Mesendoderm (in vitro differentiated cells): ENCODE data around the gene DCHS1.
A peak's percentile ranks its signal among the peaks of the same experiment; 100 is the strongest.

Experiments
- DNase-seq: peaks from one replicate; pipeline ENCODE4 v3.0.0; 2013
- H2AK5ac ChIP-seq: 2 replicates; pipeline ENCODE4 v1.6.1; 2013; ENCODE audit warnings: low read length, inconsistent platforms
- H2BK120ac ChIP-seq: 2 replicates; pipeline ENCODE4 v1.6.1; 2013; ENCODE audit warnings: low read depth, mild to moderate bottlenecking, low read length, moderate library complexity, mixed read lengths
- H2BK15ac ChIP-seq: replicated peaks from 2 replicates; pipeline ENCODE4 v1.6.1; 2013; ENCODE audit warnings: low read depth, mild to moderate bottlenecking, moderate library complexity
- H2BK5ac ChIP-seq: 2 replicates; pipeline ENCODE4 v1.6.1; 2013; ENCODE audit warnings: low read length, inconsistent platforms
- H3K18ac ChIP-seq: 2 replicates; pipeline ENCODE4 v1.6.1; 2013; ENCODE audit warnings: mild to moderate bottlenecking, low read length, mixed read lengths
- H3K23ac ChIP-seq: one replicate; pipeline ENCODE4 v1.6.1; 2013; ENCODE audit warnings: low read length
- H3K27ac ChIP-seq: 2 replicates; pipeline ENCODE4 v1.5.1; 2013; ENCODE audit warnings: low read depth, mild to moderate bottlenecking, inconsistent platforms, low read length, moderate library complexity
- H3K27me3 ChIP-seq: 2 replicates; pipeline ENCODE4 v1.6.1; 2013; ENCODE audit warnings: low read length, control low read depth, mild to moderate bottlenecking, inconsistent platforms; ENCODE audit not compliant: insufficient read depth, poor library complexity
- H3K36me3 ChIP-seq: 2 replicates; pipeline ENCODE4 v1.6.1; 2013; ENCODE audit warnings: low read length, inconsistent platforms; ENCODE audit not compliant: control insufficient read depth, insufficient read depth
- H3K4ac ChIP-seq: one replicate; pipeline ENCODE4 v1.6.1; 2013; ENCODE audit warnings: low read depth, mild to moderate bottlenecking, low read length, moderate library complexity
- H3K4me1 ChIP-seq: 2 replicates; pipeline ENCODE4 v1.6.1; 2013; ENCODE audit warnings: low read depth, low read length, inconsistent platforms; ENCODE audit not compliant: control insufficient read depth
- H3K4me2 ChIP-seq: 2 replicates; pipeline ENCODE4 v1.6.1; 2013; ENCODE audit warnings: low read length
- H3K4me3 ChIP-seq: 2 replicates; pipeline ENCODE4 v1.5.1; 2013; ENCODE audit warnings: mild to moderate bottlenecking, low read length
- H3K56ac ChIP-seq: one replicate; pipeline ENCODE4 v1.6.1; 2013; ENCODE audit warnings: low read length
- H3K79me1 ChIP-seq: 2 replicates; pipeline ENCODE4 v1.6.1; 2013; ENCODE audit warnings: low read length, inconsistent platforms
- H3K79me2 ChIP-seq: 2 replicates; pipeline ENCODE4 v1.6.1; 2013; ENCODE audit warnings: mild to moderate bottlenecking, low read length; ENCODE audit not compliant: control insufficient read depth, insufficient read depth
- H3K9ac ChIP-seq: 2 replicates; pipeline ENCODE4 v1.6.1; 2013; ENCODE audit warnings: low read length, inconsistent platforms
- H4K5ac ChIP-seq: one replicate; pipeline ENCODE4 v1.6.1; 2013; ENCODE audit warnings: low read length
- H4K8ac ChIP-seq: one replicate; pipeline ENCODE4 v1.6.1; 2013; ENCODE audit warnings: low read depth, mild to moderate bottlenecking, control low read depth, low read length, moderate library complexity
- WGBS: extraction: QIAGEN DNeasy Blood & Tissue Kit; methylation state at CpG from one replicate; pipeline ENCODE4 v1.1.7; 2013; ENCODE audit warnings: low lambda C conversion rate, missing lambda C conversion rate; ENCODE audit not compliant: insufficient coverage; ENCODE audit errors: extremely low coverage; 5-methylcytosine and 5-hydroxymethylcytosine counted together

Gene DCHS1

GRCh38 chr11:6578134-6578533, 77.5 kb downstream of the DCHS1 start:
- Histone ChIP-seq H3K18ac (no peak overlapping the region), H2BK5ac (no peak overlapping the region), H2BK120ac (no peak overlapping the region), H3K4me1 (no peaks in the 10 kb centered on the region), H3K79me1 (no peaks in the 10 kb centered on the region), H4K8ac (no peak overlapping the region), H2AK5ac (no peak overlapping the region), H3K23ac (no peak overlapping the region), H3K27me3 (no peaks in the 10 kb centered on the region), H3K4me3 (no peak overlapping the region), H4K5ac (no peak overlapping the region), H3K36me3 (no peaks in the 10 kb centered on the region), H3K4ac (no peak overlapping the region), H3K9ac (no peak overlapping the region), H3K79me2 (no peaks in the 10 kb centered on the region), H2BK15ac (no peak overlapping the region), H3K56ac (no peak overlapping the region), H3K27ac (no peak overlapping the region), H3K4me2 (no peak overlapping the region)
- no CpG with 5 or more reads among the region's 1 CpG for WGBS
- DNase-seq, result no peak

GRCh38 chr11:6576471-6577373, 78.9 kb downstream of the DCHS1 start:
- H4K5ac ChIP-seq, result no peak overlapping the region
- no peak overlapping the region for H3K27ac ChIP-seq
- no peaks in the 10 kb centered on the region for H3K79me1 ChIP-seq
- H3K23ac ChIP-seq, result no peak overlapping the region
- no peak overlapping the region for H2BK15ac ChIP-seq
- H2BK120ac ChIP-seq, result no peak overlapping the region
- no peak overlapping the region for H3K4me2 ChIP-seq
- no peaks in the 10 kb centered on the region for H3K79me2 ChIP-seq
- no CpG with 5 or more reads among the region's 6 CpGs for WGBS
- H3K36me3 ChIP-seq, result no peaks in the 10 kb centered on the region
- no peak overlapping the region for H3K4me3 ChIP-seq
- no peak overlapping the region for H3K56ac ChIP-seq
- no peak overlapping the region for H3K4ac ChIP-seq
- no peak overlapping the region for H3K18ac ChIP-seq
- no peak overlapping the region for H4K8ac ChIP-seq
- no peak for DNase-seq
- no peak overlapping the region for H2BK5ac ChIP-seq
- H2AK5ac ChIP-seq, result no peak overlapping the region
- no peaks in the 10 kb centered on the region for H3K27me3 ChIP-seq
- H3K9ac ChIP-seq, result no peak overlapping the region
- H3K4me1 ChIP-seq, result no peaks in the 10 kb centered on the region

- Histone ChIP-seq H3K79me1 (no peaks in the 10 kb centered on the region), H3K79me2 (no peaks in the 10 kb centered on the region), H4K5ac (no peak overlapping the region), H2BK15ac (no peak overlapping the region), H2AK5ac (no peak overlapping the region), H3K9ac (no peak overlapping the region), H2BK5ac (no peak overlapping the region), H3K23ac (no peak overlapping the region), H3K36me3 (no peaks in the 10 kb centered on the region), H4K8ac (no peak overlapping the region), H2BK120ac (no peak overlapping the region), H3K18ac (no peak overlapping the region), H3K4me1 (no peaks in the 10 kb centered on the region), H3K56ac (no peak overlapping the region), H3K4ac (no peak overlapping the region), H3K27me3 (no peaks in the 10 kb centered on the region), H3K27ac (no peak overlapping the region), H3K4me3 (no peak overlapping the region), H3K4me2 (no peak overlapping the region)
- DNase-seq, result no peak
- WGBS, result no CpG with 5 or more reads among the region's 6 CpGs
These were observed 80.5 kb downstream of the DCHS1 start for GRCh38 chr11:6574816-6575715.

GRCh38 chr11:6572215-6572614, 83.4 kb downstream of the DCHS1 start:
- Histone ChIP-seq H3K79me1 (no peaks in the 10 kb centered on the region), H3K79me2 (no peaks in the 10 kb centered on the region), H3K27ac (no peak overlapping the region), H3K36me3 (no peaks in the 10 kb centered on the region), H3K4ac (no peak overlapping the region), H2BK120ac (no peak overlapping the region), H4K5ac (no peak overlapping the region), H2AK5ac (no peak overlapping the region), H3K4me3 (no peak overlapping the region), H3K9ac (no peak overlapping the region), H3K23ac (no peak overlapping the region), H3K18ac (no peak overlapping the region), H3K27me3 (no peaks in the 10 kb centered on the region), H3K4me2 (no peak overlapping the region), H2BK15ac (no peak overlapping the region), H2BK5ac (no peak overlapping the region), H4K8ac (no peak overlapping the region), H3K4me1 (peaks cover 3% of the 10 kb centered on the region), H3K56ac (no peak overlapping the region)
- DNase-seq, result no peak
- WGBS, result no CpG with 5 or more reads among the region's 2 CpGs

GRCh38 chr11:6571434-6572008, 84.1 kb downstream of the DCHS1 start:
- no peak overlapping the region for H2BK15ac ChIP-seq
- no peak overlapping the region for H3K4me2 ChIP-seq
- no peak overlapping the region for H2BK5ac ChIP-seq
- no peak overlapping the region for H3K4me3 ChIP-seq
- no peak overlapping the region for H3K4ac ChIP-seq
- peak; percentile 17 for DNase-seq
- H3K27me3 ChIP-seq, result no peaks in the 10 kb centered on the region
- H3K36me3 ChIP-seq, result no peaks in the 10 kb centered on the region
- no peak overlapping the region for H3K56ac ChIP-seq
- H4K5ac ChIP-seq, result no peak overlapping the region
- no peak overlapping the region for H3K27ac ChIP-seq
- no peaks in the 10 kb centered on the region for H3K79me1 ChIP-seq
- no peaks in the 10 kb centered on the region for H3K79me2 ChIP-seq
- H3K23ac ChIP-seq, result no peak overlapping the region
- peaks cover 3% of the 10 kb centered on the region for H3K4me1 ChIP-seq
- H2BK120ac ChIP-seq, result no peak overlapping the region
- no peak overlapping the region for H2AK5ac ChIP-seq
- no CpG with 5 or more reads among the region's 22 CpGs for WGBS
- H4K8ac ChIP-seq, result no peak overlapping the region
- no peak overlapping the region for H3K18ac ChIP-seq
- H3K9ac ChIP-seq, result no peak overlapping the region
